Caco-2 (cell line): ENCODE data around the gene LIMA1. TPM values are rescaled to one million over a fixed set of nuclear protein-coding genes. Genes with fewer than 3 reads are reported as not detected.

Experiments
- BruUV-seq: library from RNA; stranded (reverse); fragments of 400-500 nt; replicated peaks from 2 replicates; lab custom pipeline; 2021; lab: Mats Ljungman, UMichigan
- CTCF ChIA-PET: fragments of 300-600 bp; sonication (Branson Sonifier 250); formaldehyde crosslinking; loops from one replicate; lab custom pipeline; 2022; ENCODE audit warnings: antibody characterized with exemption; lab: Charles Lee
- POLR2A ChIA-PET: fragments of 300-600 bp; sonication (Branson Sonifier 250); formaldehyde crosslinking; loops from one replicate; lab custom pipeline; 2022; ENCODE audit warnings: antibody characterized with exemption; lab: Charles Lee
- DNase-seq, 2 experiments: peaks; one replicate each; pipeline versions ENCODE4 v3.0.0 to v3.0.0-alpha.2; 2020 to 2022
- H3K27me3 ChIP-seq: replicated peaks from 2 replicates; pipeline ENCODE4 v1.6.0; 2011; ENCODE audit warnings: low read length; ENCODE audit not compliant: control insufficient read depth, insufficient read depth
- H3K36me3 ChIP-seq: 2 replicates; pipeline ENCODE4 v1.5.1; 2011; ENCODE audit warnings: low read length; ENCODE audit not compliant: control insufficient read depth, insufficient read depth
- H3K4me1 ChIP-seq: fragments of 250-450 bp; sonication (Bioruptor Pico); 2 replicates; pipeline ENCODE4 v1.5.1; 2020; ENCODE audit warnings: mild to moderate bottlenecking
- H3K4me3 ChIP-seq: 2 replicates; pipeline ENCODE4 v1.5.1; 2011; ENCODE audit warnings: low read depth, mild to moderate bottlenecking, control low read depth, low read length
- H3K9me3 ChIP-seq: fragments of 250-450 bp; sonication (Bioruptor Pico); 2 replicates; pipeline ENCODE4 v1.5.1; 2020; ENCODE audit warnings: mild to moderate bottlenecking, moderate library complexity
- H3K27ac Mint-ChIP-seq: one replicate; pipeline ENCODE4 v1.8.0; 2022; ENCODE audit warnings: mixed read lengths; ENCODE audit not compliant: unreplicated experiment
- H3K27me3 Mint-ChIP-seq: one replicate; pipeline ENCODE4 v1.8.0; 2022; ENCODE audit warnings: mixed read lengths; ENCODE audit not compliant: insufficient read depth, unreplicated experiment
- H3K36me3 Mint-ChIP-seq: one replicate; pipeline ENCODE4 v1.8.0; 2022; ENCODE audit warnings: mild to moderate bottlenecking, mixed read lengths; ENCODE audit not compliant: insufficient read depth, unreplicated experiment
- H3K4me1 Mint-ChIP-seq: one replicate; pipeline ENCODE4 v1.8.0; 2022; ENCODE audit warnings: low read depth, mixed read lengths; ENCODE audit not compliant: unreplicated experiment
- H3K4me3 Mint-ChIP-seq: one replicate; pipeline ENCODE4 v1.8.0; 2022; ENCODE audit warnings: mild to moderate bottlenecking, moderate library complexity, mixed read lengths; ENCODE audit not compliant: unreplicated experiment
- H3K9me3 Mint-ChIP-seq: one replicate; pipeline ENCODE4 v1.8.0; 2022; ENCODE audit warnings: mixed read lengths; ENCODE audit not compliant: unreplicated experiment
- CTCF ChIP-seq, 2 experiments: fragments of 200-600 bp in 1 of 2; IDR thresholded peaks; 1 replicate in 1 of 2; 2 replicates in 1 of 2; pipeline versions ENCODE4 v1.5.1 to v1.8.0; 2011 to 2022; ENCODE audit warnings: antibody characterized with exemption in 1 of 2, control low read depth in 1 of 2, inconsistent platforms in 1 of 2, low read depth in 1 of 2, low read length in 1 of 2, mild to moderate bottlenecking in 1 of 2, moderate library complexity in 1 of 2; ENCODE audit not compliant: insufficient read depth in 1 of 2, severe bottlenecking in 1 of 2, unreplicated experiment in 1 of 2
- intact Hi-C: fragments of 100-400 bp; cut with micrococcal nuclease; formaldehyde crosslinking; loops from one replicate; pipeline ENCODE4 v1.10.0; 2022; ENCODE audit not compliant: unreplicated experiment
- total RNA-seq: library from RNA; stranded (reverse); gene quantifications from 2 replicates; pipeline ENCODE4 v1.2.3, GENCODE V29; 2022

Gene LIMA1
- total RNA-seq, 1 experiment from 2014 or later = 50.3 TPM

GRCh38 chr12:50192908-50193307, 90.4 kb downstream of the LIMA1 start:
- H3K36me3 ChIP-seq = no peaks in the 10 kb centered on the region; the same call in 1 of the 2 replicates
- no peak for TF ChIP-seq CTCF (IDR thresholded peaks at IDR 0.05; ENCODE audit: insufficient read depth in 1 of 2, low read depth in 1 of 2, low read length in 1 of 2, severe bottlenecking in 1 of 2, unreplicated experiment in 1 of 2)
- Mint-ChIP-seq H3K4me3 (no peak overlapping the region), H3K27me3 (no peaks in the 10 kb centered on the region), H3K4me1 (peaks cover 14% of the 10 kb centered on the region), H3K9me3 (no peaks in the 10 kb centered on the region), H3K36me3 (peaks cover 52% of the 10 kb centered on the region), H3K27ac (no peak overlapping the region)
- H3K9me3 ChIP-seq = no peaks in the 10 kb centered on the region
- BruUV-seq = no TSS peak
- no peaks in the 10 kb centered on the region for H3K27me3 ChIP-seq
- H3K4me1 ChIP-seq = no peaks in the 10 kb centered on the region
- no peak for DNase-seq
- CTCF ChIA-PET = no interaction called here
- no peak overlapping the region for H3K4me3 ChIP-seq
- POLR2A ChIA-PET = no interaction called here
- intact Hi-C loops = no loop called here

GRCh38 chr12:50192236-50192635, 91.1 kb downstream of the LIMA1 start:
- BruUV-seq = no TSS peak
- intact Hi-C loops = no loop called here
- Histone ChIP-seq H3K4me1 (no peaks in the 10 kb centered on the region), H3K4me3 (no peak overlapping the region), H3K9me3 (no peaks in the 10 kb centered on the region), H3K36me3 (no peaks in the 10 kb centered on the region; the same call in 1 of the 2 replicates), H3K27me3 (no peaks in the 10 kb centered on the region)
- Mint-ChIP-seq H3K27me3 (no peaks in the 10 kb centered on the region), H3K27ac (no peak overlapping the region), H3K36me3 (peaks cover 50% of the 10 kb centered on the region), H3K4me3 (no peak overlapping the region), H3K9me3 (no peaks in the 10 kb centered on the region), H3K4me1 (peaks cover 14% of the 10 kb centered on the region)
- POLR2A ChIA-PET = no interaction called here
- DNase-seq = no peak
- TF ChIP-seq CTCF (IDR thresholded peaks at IDR 0.05; ENCODE audit: insufficient read depth in 1 of 2, low read depth in 1 of 2, low read length in 1 of 2, severe bottlenecking in 1 of 2, unreplicated experiment in 1 of 2) = no peak
- CTCF ChIA-PET = no interaction called here

- no TSS peak for BruUV-seq
- CTCF ChIA-PET = interaction anchor here (0.6 to 0.7 kb wide), 4 partner anchors 9 to 172 kb away, joined by 3 to 9 read pairs (median 4); no protein-coding TSS in a partner anchor
- H3K36me3 Mint-ChIP-seq = peaks cover 45% of the 10 kb centered on the region
Measured at GRCh38 chr12:50190859-50191258, 92.5 kb downstream of the LIMA1 start.

More at GRCh38 chr12:50190859-50191258, 92.5 kb downstream of the LIMA1 start:
- Mint-ChIP-seq H3K4me1 (peaks cover 21% of the 10 kb centered on the region), H3K27me3 (no peaks in the 10 kb centered on the region), H3K9me3 (no peaks in the 10 kb centered on the region), H3K27ac (no peak overlapping the region), H3K4me3 (no peak overlapping the region)
- no peak for DNase-seq
- no peaks in the 10 kb centered on the region; the same call in 1 of the 2 replicates for H3K36me3 ChIP-seq
- no peaks in the 10 kb centered on the region for H3K4me1 ChIP-seq
- H3K4me3 ChIP-seq = no peak overlapping the region
- no peak for TF ChIP-seq CTCF (IDR thresholded peaks at IDR 0.05; ENCODE audit: insufficient read depth in 1 of 2, low read depth in 1 of 2, low read length in 1 of 2, severe bottlenecking in 1 of 2, unreplicated experiment in 1 of 2)
- POLR2A ChIA-PET = interaction anchor here (0.6 kb wide), 1 partner anchor 30 kb away, joined by 3 read pairs; no protein-coding TSS in a partner anchor
- intact Hi-C loops = no loop called here
- H3K9me3 ChIP-seq = no peaks in the 10 kb centered on the region
- no peaks in the 10 kb centered on the region for H3K27me3 ChIP-seq
